ENCODE results near the gene TMEM131L.
"Not testable (repeated sequence)": the region's sequence is repeated elsewhere in the genome, so short reads cannot be mapped to it uniquely, and the experiment has no call there.

The TMEM131L gene

DNA sequence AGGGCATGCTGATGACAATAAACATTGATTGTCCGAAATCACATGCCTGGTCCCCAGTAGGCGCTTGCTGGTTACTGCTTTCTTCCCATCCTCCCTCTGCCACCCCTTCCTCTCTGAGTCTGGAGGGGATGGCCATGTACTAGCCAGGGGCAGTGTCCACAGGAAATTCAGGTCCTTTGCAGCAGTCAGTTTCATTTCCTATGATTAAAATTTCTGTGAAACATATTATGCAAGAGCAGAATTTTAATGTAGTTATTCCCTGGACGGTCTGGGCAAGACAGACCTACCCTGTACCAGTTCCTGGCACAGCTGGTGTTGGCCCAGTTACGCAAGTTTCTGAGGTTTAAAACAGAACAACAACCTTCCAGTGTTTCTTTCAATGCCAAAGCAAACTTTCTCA lies 189.8 kb downstream of the TMEM131L start:
- DNase-seq (ENCODE audit: low spot score) = no peak

GRCh38 chr4:153661215-153661822 lies 195.2 kb downstream of the TMEM131L start:
- no peak for DNase-seq (ENCODE audit: low spot score)

DNA sequence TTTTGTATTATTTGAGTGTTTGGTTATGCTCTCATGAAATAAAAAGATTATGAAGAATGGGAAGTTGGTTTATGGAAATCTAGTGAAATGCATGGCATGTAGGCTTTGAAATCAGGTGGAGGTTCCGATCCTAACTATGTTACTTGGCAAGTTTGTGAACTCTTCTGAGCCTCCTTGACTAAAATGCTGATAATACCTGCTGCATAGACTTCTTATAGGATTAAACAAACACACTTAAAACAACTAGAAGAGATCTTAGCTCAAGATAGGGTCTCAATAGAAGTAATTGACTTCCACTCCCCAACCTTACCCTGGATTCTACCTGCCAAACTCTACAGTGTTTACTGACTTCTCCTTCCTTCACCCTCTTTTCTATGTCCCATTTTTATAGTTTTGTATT lies 195.7 kb downstream of the TMEM131L start:
- DNase-seq (ENCODE audit: low spot score) = no peak

- DNase-seq (ENCODE audit: low spot score) = no peak
These were observed 197.5 kb downstream of the TMEM131L start for GRCh38 chr4:153663667-153664066.

DNA sequence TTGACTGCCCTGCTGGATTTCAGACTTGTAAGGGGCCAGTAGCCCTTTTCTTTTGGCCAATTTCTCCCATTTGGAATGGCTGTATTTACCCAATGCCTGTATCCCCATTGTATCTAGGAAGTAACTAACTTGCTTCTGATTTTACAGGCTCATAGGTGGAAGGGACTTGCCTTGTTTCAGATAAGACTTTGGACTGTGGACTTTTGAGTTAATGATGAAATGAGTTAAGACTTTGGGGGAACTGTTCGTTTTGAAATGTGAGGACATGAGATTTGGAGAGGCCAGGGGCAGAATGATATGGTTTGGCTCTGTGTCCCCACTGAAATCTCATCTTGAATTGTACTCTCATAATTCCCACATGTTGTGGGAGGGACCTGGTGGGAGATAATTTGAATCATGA lies 200.3 kb downstream of the TMEM131L start:
- not testable (repeated sequence) for DNase-seq (ENCODE audit: low spot score)

DNA sequence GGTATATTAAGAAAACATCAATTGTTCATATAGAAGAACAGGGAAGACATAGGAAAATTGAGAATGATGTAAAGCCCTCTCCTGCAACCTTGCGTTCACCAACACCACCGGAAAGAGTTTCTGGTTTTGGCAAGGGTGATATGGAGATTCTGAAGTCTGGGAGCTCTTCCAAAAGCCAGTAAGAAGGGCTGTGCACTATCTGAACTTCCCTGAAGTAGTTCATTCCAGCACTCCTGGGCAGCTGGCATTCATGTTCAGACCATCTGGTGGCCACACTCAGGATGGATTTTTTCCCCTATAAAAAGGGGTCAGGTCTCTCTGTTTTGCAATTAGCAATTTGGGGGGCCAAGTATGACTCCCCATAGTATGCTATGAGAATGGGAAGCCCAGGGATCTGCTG lies 202.5 kb downstream of the TMEM131L start:
- no peak for DNase-seq (ENCODE audit: low spot score)

DNA sequence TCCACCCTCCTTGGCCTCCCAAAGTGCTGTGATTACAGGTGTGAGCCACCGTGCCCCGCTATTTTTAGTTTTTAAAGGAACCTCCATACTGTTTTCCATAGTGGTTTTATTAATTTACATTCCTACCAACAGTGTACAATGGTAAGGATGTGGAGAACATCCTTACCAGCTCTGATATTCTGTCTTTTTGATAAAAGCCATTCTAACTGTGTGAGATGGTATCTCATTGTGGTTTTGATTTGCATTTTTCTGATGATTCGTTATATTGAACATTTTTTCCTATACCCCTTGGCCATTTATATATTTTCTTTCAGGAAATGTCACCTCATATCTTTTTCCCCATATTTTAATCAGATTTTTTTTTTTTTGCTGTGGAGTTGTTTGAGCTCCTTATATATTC lies 203.7 kb downstream of the TMEM131L start:
- no peak for DNase-seq (ENCODE audit: low spot score)

DNA sequence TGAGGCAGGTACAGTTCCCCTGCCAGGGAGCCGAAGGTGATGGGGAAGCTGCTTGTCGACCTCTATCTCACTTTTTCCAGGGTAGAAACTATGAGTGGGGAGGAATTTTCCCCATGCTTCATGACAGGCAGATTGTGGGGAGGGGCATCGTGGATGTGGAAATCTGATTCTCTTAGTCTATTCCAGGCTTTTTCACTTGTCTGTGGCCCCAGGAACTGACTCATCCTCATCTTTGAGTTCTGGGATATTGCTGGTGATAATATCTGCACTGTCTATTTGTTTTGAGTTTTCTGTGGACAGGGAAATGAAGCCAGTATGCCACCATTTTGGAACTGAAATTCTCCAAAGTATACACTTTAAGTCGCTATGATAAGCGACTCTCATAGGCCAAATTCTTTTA lies 210.3 kb downstream of the TMEM131L start:
- DNase-seq (ENCODE audit: low spot score) = no peak

- no peak for DNase-seq (ENCODE audit: low spot score)
These were observed 210.8 kb downstream of the TMEM131L start for GRCh38 chr4:153676984-153677383.

DNA sequence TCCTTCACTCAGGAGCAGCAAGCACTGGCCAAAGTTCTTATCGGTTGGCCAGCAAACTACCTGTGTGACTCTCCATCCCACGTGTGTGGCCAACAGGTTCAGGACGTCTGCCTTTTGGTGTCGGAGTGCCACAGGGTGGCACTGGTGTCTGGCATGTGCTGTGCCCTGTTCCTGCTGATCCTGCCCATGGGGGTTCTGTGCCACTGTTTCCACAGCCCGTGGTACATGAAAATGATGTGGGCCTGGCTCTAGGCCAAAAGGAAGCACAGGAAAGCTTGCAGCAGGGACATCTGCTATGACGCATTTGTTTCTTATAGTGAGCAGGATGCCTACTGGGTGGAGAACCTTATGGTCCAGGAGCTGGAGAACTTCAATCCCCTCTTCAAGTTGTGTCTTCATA lies 213.3 kb downstream of the TMEM131L start:
- DNase-seq (ENCODE audit: low spot score) = no peak

DNA sequence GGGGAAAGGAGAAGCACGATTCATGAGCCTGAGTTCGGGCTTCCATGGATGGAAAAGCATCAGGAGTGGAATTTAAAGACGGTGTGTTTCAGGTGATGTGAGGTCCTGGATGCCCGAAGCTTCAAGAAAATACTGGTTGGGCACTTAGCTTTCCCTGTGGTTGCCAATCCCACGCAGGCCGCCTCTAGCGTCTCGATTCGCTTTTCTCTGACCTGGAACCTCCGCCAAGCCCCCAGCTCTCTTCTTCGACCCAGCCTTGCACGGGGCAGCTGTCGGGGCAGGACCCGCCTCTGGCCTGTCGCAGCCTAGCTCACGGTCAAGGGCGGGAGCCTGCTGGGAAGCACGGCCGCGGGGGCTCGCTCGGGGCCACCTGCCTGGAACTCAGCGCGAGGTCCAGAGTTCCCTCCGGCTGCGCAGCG lies 217.6 kb downstream of the TMEM131L start:
- no peak for DNase-seq (ENCODE audit: low spot score)

DNA sequence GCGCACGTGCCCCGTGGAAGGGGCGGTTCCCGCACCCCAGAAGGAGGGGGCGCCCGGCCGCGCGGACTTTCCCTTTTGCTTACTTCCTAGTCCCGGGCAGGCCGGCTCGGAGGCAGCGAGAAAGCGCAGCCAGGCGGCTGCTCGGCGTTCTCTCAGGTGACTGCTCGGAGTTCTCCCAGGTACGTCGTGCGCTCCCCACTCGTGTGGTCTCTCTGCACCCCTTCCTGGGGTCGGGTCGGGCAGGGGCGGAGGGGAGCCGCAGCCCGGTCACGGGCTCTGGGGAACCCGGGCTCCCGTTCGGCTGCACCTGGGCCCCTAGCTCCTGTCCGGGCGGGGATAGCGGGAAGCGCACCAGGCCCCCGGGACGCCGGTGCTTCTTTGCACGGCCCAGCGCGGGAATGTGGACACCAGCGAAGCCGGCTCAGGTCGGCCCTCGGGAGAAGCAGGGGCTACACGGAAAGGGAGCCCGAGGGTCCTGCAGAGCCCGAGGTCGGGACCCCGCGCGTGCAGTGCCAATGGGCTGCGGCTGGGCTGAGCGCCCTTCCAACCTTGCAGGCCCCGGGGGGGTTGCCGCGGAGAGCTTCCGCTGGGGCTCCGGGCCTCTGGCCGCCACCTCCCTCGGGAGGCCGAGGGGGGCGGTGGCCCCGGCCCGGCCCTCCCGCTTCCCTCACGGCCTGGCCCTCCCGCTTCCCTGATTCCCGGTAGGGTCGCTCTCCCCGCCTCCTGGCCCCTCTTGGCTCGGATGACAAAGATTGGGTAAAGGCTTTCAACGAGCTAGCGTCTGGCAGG lies 218.2 kb downstream of the TMEM131L start, which contains the start of gene TLR2:
TSS of gene TLR2 (plus strand) at position 99 of the 789 bp plus-strand sequence. CDS start 18,628 bp downstream, outside the sequence.
- DNase-seq (ENCODE audit: low spot score) = no peak

DNA sequence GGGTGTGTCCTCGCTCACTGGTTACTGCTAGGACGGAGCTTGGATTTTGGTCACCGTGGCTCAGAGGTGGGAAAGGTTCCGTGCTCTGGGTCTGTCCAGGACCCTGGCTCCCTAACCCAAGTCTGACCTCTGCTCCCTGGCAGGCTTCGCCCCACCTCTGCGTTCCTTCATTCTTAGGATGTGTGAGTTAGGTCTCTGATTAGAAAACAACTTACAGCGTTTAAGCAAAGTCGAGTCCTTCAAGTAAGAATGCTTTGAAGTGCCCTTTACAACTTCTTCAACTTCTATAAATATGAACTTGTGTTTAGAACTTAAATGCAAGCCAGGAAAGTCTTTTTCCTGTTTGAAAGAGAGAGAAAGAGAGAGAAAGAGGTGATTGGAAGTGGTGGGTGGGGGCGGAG lies 218.8 kb downstream of the TMEM131L start:
- no peak for DNase-seq (ENCODE audit: low spot score)
